HUDEP-2 (cell line): ENCODE data around the gene SLC35A2.

Experiments used
- DNase-seq, 76 experiments: peaks; one replicate each; lab custom pipeline; 2025; ENCODE audit not compliant: unreplicated experiment in 76 of 76; lab: John Stamatoyannopoulos, UW

Gene SLC35A2

GRCh38 chrX:48933757-48934156 is 22.3 kb upstream of the SLC35A2 start:
- no peak for DNase-seq

GRCh38 chrX:48927736-48928382 is 16.4 kb upstream of the SLC35A2 start:
- no peak for DNase-seq

GRCh38 chrX:48927123-48927522 is 15.7 kb upstream of the SLC35A2 start:
- DNase-seq = no peak

DNA sequence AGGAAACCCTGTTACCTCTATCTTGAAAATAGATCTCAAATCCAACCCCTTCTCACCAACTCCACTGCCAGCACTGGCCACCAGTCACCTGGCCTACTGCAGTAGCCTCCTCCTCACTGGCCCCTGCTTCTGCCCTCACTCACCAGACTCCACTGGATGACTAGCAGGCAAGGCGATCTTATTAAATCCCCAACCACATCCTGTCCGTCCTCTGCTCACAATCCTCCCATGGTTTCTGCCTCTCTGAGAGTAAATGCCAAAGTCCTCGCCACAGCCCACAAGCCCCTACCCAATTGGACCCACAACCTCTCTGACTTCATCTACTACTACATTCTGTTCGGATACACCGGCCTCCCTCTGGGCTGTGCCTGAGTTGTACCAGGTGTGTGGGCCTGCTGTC is 12.8 kb upstream of the SLC35A2 start:
- DNase-seq = no peak

- no peak for DNase-seq
Measured at GRCh38 chrX:48923771-48924170, 12.3 kb upstream of the SLC35A2 start.

- DNase-seq = peak in 3 of 76 experiments; percentile 3 to 46 (median 18)
Measured at GRCh38 chrX:48920718-48921104, 9.3 kb upstream of the SLC35A2 start.

DNA sequence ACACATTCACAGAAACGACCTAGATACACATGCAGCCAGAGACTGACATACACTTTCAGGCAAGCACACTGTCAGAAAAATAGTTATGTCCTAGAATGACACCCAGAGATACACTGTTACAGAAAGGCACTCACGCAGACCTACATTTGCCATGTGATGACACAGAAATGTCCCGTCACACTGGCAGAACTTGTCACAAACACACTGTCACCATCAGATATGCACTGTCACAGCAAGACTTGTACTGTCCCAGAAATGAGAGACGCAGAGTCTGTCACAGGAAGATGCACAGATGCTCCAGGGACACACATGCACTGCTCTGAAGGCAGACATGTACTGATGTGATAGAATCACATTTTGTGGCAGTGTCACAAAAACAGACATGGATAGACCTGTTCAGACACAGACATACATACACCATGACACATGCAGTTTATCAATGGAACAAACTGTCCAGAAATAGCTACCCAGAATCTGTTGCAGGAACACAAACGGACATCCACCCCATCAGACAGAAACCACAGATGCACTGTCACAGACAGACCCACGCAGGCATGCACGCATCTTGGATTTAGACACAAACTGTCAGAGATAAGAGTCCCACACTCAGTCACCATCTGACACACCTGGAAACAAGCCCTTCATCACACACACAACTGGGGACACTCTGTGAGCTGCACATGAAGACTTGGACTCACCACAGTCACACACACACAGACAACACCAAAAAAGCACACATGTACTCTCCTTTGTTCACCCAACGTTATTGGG is 8.7 kb upstream of the SLC35A2 start:
- DNase-seq = peak in 23 of 76 experiments; percentile 0 to 46 (median 14)

DNA sequence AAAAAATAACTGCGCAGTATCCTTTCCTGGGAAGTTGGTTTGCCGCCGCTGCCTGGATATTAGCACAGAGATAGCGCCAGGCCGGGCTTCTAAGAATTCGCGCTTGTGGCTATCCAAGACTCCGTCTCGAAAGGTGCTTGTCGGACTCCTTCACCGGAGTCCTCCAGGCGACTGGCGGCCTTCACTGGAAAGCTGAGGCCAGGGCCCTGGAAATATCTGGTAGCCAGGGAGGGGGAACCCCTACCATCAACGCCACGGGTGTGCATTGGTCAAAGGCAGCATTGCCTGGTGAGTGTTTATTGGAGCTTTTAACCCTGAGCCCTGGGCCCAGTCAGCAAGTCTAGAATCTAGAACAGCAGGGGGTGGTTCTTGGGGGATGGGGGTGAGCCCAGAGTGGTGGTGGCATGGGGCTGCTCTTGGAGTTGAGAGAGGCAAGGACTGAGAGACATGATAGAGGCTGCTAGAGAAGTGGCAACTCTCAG is 8.0 kb upstream of the SLC35A2 start:
- peak in 4 of 76 experiments; percentile 12 to 47 (median 18) for DNase-seq

- DNase-seq = peak in 75 of 76 experiments; percentile 13 to 93 (median 85)
Measured at GRCh38 chrX:48918643-48919340, 7.3 kb upstream of the SLC35A2 start, which contains the start of gene PIM2. Gene PIM2, minus strand, starts transcription at chrX:48919024. Its CDS starts 190 bp downstream, at chrX:48918834.

- no peak for DNase-seq
Measured at GRCh38 chrX:48918301-48918642, 6.8 kb upstream of the SLC35A2 start.

DNA sequence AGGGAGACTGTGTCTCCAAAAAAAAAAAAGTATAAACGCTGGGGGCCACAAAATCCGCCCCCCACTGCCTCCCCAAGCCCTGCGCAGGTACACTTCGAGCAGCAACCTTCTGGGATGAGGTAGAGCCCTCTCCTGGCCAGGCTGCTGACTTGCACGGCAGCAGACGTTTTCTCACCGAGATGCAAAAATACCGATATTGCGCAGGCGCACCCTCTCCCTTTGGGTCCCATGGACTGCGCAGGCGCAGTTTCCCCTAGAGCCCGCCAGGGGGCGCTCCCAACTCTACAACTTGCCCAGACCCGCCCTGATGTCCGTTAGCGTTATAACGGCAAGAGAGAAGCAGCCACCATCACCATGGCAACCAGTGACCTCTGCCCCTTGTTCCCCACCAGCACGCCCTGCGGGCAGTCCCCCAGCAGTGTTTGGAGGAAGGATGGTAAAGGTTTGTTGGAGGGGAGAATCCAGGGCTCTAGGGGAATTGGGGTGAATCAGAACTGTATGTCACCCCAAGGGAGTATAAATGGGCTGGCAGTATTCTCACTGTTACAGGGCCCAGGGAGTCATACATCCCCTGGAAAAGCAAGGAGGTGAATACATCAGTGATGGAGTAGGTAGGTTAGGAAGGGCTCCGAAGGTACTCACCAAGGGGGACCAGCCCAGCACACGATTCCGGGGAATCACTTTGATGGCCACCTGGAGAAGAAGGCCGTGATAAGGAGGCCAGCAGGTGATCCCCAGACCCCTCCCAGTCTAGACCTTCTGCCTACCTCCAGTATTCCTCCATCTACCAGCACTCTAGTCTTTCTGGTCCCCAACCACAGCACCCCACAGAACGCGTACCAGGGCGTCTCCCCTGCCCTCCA is 5.9 kb upstream of the SLC35A2 start:
- DNase-seq = peak in 75 of 76 experiments; percentile 16 to 91 (median 77)

GRCh38 chrX:48914593-48915493 is 3.4 kb upstream of the SLC35A2 start:
- no peak for DNase-seq

DNA sequence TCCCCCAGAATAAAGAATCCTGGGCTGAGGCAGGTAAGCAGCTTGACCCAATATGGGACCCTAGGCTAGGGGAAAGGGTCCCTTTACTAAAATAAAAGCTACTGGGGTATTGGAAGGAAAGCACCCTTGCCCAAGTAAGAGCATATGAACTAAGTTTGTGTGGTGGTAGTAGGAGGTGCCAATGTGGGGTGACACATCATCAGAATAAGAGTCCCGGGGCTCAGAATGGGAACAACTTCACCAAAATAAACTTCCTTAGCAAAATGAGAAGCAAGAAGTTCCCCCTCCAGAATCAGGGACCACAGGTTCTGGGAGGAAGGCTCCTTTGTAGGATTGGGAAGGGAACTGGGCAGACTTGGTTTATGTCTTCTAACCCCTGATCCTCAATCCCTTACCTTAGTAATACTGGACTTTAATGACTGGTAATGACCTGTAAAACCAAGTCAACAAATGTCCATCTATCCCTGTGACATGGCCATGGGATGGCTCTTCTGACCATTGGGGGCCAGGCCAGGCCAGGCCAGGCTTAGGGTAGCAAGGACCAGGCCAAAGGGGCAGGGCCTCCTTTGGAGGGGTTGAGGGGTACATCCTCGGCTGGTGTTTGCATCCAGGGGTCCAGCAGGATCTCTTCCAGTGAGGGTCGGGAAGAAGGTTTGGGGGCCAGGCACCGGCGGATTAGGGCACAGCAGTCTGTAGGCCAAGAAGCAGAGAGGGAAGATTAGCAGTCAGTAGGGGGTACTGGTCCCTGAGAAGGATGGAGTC is 2.3 kb upstream of the SLC35A2 start:
- DNase-seq = no peak

- DNase-seq = peak in 2 of 76 experiments; percentile 0 to 34
Measured at GRCh38 chrX:48910926-48911411, 477 bp downstream of the SLC35A2 start.

DNA sequence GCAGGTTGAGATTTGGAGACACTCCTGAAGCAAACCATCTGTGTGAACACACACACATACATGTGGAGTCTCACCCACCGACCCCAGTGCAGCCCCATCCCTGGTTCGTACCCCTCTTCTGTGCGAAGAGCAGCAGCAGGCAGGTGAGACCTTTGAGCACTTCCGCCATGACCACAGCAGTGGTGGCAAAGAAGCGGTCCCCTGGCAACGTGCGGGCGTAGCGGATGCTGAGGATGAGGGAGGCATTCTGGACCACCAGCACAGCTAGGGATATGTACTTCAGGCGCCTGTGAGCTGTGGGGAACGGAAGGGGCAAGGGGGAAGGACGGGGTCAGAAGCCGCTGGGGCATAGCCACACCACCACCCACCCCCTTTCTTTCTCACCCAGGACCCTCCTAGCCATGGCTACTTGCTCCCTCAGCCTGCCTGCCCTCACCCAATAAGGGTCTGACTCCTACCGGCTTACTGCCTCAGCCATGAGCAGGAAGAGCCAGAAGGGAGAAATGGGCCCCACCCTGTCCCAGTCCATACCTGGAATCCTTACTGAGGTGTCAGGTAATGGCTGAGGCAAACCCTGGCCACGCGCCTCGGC is 1.6 kb downstream of the SLC35A2 start:
- DNase-seq = no peak

GRCh38 chrX:48908600-48908999 is 2.8 kb downstream of the SLC35A2 start:
- no peak for DNase-seq

- DNase-seq = no peak
Measured at GRCh38 chrX:48905090-48905790, 6.2 kb downstream of the SLC35A2 start.

DNA sequence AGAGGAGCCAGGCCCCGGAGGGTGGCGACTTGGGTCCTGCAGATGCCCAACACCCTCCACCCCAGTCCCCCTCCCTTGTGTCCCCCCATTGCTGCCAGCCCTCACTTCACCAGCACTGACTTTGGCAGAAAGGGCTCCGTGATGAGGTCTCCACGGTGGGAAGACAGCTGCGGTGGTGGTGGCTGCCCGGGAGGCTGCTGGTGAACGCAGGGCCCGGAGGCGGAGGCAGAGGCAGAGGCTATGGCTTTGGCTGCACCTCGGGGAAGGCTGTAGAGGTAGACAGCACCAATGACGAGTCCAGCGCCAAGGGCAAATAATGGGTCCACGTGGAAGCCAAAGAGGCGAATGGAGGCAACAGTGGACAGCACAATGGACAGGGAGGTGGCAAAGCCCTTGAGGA is 6.8 kb downstream of the SLC35A2 start:
- no peak for DNase-seq
